ENCODE results near the gene CACNA2D4. TPM values are rescaled to one million over a fixed set of nuclear protein-coding genes. Genes with fewer than 3 reads are reported as not detected.

The CACNA2D4 gene
- total and polyA plus RNA-seq, 2 of the 13 experiments (the other 11 are each of a cell fraction or from before 2014, with no cell fraction given): 14.2 to 136 TPM

- TF ChIP-seq ZNF646 (CRISPR knock-in tag; IDR thresholded peaks at IDR 0.05) (no peak), ZFY (CRISPR knock-in tag; IDR thresholded peaks at IDR 0.05) (peak; percentile 62), ZNF513 (CRISPR knock-in tag; conservative IDR thresholded peaks at IDR 0.05) (no peak), MED1 (CRISPR knock-in tag; IDR thresholded peaks at IDR 0.05) (no peak), MED13 (CRISPR knock-in tag; IDR thresholded peaks at IDR 0.05) (no peak), YEATS4 (CRISPR knock-in tag; IDR thresholded peaks at IDR 0.05; ENCODE audit: borderline replicate concordance) (0 out of 2 replicates have a peak, but pooled peaks have one; percentile 24), USF2 (IDR thresholded peaks at IDR 0.05; ENCODE audit: low read depth, low read length) (no peak), USF2 (CRISPR knock-in tag; IDR thresholded peaks at IDR 0.05; ENCODE audit: borderline replicate concordance) (no peak), WIZ (CRISPR knock-in tag; IDR thresholded peaks at IDR 0.05) (no peak), ZNF629 (CRISPR knock-in tag; conservative IDR thresholded peaks at IDR 0.05) (peak; percentile 87)
Observed at GRCh38 chr12:1804545-1805332, 113.7 kb downstream of the CACNA2D4 start (continued).
